Measurements from ENCODE around the gene ITGB6.

GRCh38 chr2:160227293-160227915 lies 27.3 kb upstream of the ITGB6 start:
- TF ChIP-seq JUND (IDR thresholded peaks at IDR 0.05; ENCODE audit: low read length) = no peak
- TF ChIP-seq MAX (IDR thresholded peaks at IDR 0.05) = no peak
- TF ChIP-seq CEBPB (IDR thresholded peaks at IDR 0.05; ENCODE audit: low read depth, low read length) = no peak
- no peak for TF ChIP-seq USF2 (IDR thresholded peaks at IDR 0.05; ENCODE audit: low read length)
- no peak for TF ChIP-seq POLR2A (IDR thresholded peaks at IDR 0.05; ENCODE audit: control extremely low read depth in 1 of 2, low read depth in 2 of 2, low read length in 2 of 2)
- no peak for TF ChIP-seq POLR2AphosphoS5 (IDR thresholded peaks at IDR 0.05; ENCODE audit: low read depth, low read length)
- TF ChIP-seq NRF1 (IDR thresholded peaks at IDR 0.05; ENCODE audit: low read depth, low read length) = no peak

Measured in H1 (cell line).